Stimulated activated naive CD4-positive, alpha-beta T cell treated with Interleukin-2 at 50 U/mL for 16 hours (primary cell): ENCODE measurements around the gene CYSTM1.

Experiments used
- DNase-seq: peaks from one replicate; lab custom pipeline; 2025; lab: John Stamatoyannopoulos, UW

CYSTM1 gene

DNA sequence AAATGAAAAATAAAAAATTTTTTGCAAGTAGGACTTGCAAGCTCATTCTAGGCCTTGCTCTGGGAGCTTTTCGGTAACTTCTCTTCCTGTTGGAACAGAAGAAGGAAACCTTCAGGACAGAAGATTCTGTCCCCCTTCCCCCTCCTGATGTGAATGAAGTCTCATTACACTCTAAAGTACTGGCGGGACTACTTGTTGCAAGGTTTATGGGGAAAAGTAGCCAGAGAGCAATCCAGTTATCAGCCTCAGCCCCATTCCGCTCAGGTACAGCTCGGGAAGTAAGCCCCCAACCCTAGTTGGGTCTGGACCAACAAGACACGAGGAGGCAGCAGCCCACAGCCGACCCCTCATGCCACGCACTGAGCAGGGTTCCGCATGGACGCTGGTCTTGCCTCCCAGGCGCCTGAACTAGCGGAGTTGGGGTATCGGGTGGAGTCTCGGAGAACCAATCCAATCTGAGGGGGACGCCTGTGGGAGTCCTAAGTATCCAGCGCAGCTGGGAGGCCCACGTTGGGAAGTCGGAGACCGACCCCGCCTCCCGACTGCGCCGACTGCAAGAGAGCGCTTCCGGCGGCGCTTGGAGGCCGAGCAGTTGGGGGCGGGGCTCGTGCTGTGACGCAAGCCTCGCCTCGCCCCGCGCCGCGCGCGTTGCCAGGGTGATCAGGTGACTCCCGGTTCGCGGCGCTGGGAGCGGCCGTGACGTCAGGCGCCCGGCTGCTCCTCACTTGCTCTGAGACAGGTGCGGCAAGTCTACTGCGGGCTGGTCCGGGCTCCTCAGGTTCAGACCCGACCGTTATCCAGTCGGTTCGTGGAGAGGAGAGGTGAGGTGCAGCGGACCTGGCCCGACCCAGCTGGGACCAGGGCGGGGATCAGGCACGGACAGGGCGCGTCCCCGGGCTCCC is at the start of gene CYSTM1:
Gene CYSTM1 (plus strand): TSS at position 724 of the 902 bp plus-strand sequence. CDS start 19,278 bp downstream, outside the sequence.
- DNase-seq, result peak; percentile 92

DNA sequence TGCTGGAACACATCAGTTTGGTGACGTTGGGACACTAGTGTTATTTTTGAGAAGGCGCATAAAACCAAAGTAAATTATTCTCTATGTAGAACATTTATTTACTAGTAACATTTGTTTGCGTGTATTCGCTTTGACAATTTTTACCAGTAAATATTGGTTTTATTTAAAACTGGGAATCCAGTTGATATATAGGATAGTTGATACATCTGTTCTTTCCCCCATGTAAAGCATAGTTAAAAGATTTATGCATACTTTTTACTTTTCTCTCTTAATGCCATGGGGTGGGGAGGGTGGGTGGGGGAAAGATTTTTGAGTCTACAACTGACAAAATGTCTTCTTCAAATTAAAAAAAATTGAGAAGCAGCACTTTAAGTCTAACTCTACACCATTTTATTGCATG is 49.4 kb upstream of the CYSTM1 start, which contains the start of gene IGIP:
Gene IGIP (plus strand): TSS at position 301 of the 400 bp plus-strand sequence. CDS start 2,540 bp downstream, outside the sequence.
- DNase-seq, result no peak

GRCh38 chr5:140126315-140127012 is 48.5 kb upstream of the CYSTM1 start:
- no peak for DNase-seq

DNA sequence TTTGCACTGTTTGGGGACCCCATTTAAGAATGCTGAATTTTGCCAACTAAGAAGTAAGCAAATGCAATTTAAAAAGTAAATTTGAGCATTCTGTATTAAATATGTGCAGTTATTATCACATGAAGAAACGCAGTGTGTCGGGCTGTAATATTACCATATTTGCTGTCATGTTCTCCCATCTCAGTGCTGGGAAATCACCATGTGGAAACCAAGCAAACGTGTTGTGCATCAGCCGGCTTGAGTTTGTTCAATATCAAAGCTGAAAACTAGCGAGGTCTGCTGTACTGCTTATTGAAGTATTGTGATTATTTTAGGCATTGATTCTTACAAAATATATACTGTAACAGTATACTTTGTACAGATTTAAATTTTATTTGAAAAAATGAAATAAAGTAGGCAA is 46.6 kb upstream of the CYSTM1 start:
- DNase-seq, result no peak

GRCh38 chr5:140130949-140131733 is 43.8 kb upstream of the CYSTM1 start:
- DNase-seq, result no peak

DNA sequence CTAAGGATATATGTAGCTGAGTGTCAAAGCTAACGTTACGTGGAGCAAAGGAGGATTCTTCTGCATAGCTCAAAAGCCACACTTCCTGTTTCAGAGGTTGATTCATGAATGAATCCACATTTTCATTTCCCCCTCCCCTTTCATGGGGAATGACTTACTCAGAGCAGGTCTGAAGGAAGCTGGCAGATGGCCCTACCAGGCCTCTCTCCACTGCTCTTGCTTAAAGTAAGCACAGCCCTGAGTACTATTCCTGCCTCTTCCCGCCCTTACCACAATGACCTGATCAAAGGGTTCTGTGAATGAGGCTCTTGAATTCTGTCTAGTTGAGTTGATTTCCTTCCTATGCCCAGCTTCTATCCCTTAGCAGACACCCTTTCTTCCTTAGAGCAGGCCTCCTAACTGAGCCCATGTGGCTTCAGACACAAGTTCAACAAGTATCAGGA is 43.0 kb upstream of the CYSTM1 start:
- DNase-seq, result no peak

DNA sequence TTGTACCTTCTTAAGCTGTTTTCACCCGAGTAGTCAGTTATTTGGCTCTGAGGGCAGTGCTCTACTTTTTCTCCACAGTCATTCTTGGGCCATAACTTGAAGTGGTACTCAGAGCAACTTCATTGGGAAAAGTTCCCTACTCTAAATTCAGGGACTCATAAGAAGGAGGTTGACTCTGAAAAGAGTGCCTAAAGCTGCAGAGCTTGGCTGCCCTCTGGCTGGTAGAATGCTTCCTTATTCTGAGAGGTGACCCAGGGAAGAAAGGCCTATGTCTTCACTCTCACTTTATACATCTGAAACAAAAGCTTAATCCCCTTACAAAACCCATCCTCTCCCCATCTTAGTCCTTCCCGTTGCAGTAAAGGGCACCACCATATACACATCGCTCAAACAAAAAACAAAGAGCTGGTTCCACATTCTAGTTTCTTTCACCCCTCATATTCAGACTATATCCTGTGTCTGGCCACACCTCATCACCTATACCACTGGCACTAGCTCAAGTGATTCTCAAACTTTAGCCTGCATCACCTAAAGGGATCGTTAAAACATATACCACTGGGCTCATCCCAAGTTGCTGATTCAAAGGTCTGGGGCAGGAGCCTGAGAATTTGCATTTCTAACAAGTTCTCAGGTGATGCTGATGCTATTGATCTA is 41.3 kb upstream of the CYSTM1 start:
- DNase-seq, result no peak

GRCh38 chr5:140134277-140134935 is 40.6 kb upstream of the CYSTM1 start:
- DNase-seq, result no peak

DNA sequence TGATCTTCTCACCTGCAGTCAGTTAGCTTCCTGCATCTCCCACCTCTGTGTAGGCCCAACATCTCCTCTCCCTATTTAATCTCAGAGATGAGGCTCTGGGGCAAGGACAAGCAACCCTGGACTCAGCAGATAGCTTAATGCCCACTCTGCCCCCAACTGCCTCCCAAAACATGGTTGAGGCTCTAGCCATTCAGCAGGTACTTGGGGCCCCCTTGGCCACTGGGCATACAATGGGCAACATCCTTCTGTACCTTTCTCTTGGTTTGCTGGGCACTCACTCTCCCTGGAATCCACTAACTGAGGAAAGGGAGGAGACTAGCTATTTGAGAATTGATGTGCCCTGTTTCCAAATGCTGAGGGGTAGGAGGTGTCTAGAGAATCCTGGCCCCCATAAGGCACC is 39.9 kb upstream of the CYSTM1 start:
- DNase-seq, result no peak

DNA sequence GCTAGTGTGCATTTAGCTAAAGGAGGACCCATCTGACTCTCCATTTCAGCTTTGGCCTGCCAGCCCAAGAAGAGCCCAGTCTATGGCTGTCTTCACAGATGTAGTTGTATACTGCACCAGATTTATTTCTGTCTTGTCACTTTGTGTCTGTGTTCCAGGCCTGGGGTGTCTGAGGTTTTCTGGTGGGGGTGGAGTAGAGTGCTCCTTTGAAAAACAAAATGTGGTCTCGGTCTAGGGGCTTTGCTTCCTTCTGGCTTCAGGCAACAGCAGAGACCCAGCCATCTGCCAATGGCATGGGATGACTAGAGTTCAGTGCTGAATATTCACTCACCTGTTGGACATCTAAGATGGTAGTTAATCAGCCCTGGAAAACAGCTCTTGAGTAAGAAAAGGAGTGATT is 38.4 kb upstream of the CYSTM1 start:
- DNase-seq, result no peak

GRCh38 chr5:140140435-140140834 is 34.6 kb upstream of the CYSTM1 start:
- no peak for DNase-seq

DNA sequence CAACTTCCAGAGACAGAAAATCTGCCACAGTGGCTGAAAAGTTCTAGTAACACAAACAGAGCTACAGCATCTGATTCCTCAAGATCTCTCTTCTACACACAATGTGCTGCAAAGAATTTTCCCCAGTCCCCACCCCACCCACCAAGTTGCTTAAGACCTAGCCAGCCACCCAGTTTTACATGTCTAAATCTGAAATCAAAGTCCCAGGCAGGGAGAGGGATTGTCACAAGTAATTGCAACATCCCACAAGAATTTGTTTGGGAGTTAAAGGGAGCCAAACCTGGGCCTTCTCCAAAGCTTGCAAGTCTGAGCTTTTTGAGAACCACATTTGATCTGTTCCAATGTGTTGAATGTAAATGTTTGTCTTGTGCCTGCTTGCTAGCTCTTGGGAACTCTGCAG is 33.7 kb upstream of the CYSTM1 start:
- no peak for DNase-seq

DNA sequence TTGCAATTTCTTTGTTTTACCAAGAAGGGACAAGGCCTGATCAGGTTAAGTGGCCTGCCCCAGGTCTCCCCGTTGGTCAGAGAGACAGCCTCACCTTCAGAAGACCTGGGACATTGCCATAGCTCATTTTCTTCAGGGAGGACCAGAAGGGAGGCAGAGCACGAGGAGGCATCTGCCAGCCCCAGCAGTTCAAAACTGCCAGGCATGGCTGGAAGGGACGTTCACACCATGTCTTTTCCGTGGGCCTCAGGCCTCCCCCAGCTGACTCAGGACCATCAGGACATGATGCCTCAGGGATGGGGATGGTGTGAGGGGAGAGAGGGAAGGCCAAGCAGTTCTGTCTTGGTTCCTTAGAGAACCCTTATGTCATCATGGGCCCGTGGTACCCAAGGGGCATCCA is 32.7 kb upstream of the CYSTM1 start:
- no peak for DNase-seq

DNA sequence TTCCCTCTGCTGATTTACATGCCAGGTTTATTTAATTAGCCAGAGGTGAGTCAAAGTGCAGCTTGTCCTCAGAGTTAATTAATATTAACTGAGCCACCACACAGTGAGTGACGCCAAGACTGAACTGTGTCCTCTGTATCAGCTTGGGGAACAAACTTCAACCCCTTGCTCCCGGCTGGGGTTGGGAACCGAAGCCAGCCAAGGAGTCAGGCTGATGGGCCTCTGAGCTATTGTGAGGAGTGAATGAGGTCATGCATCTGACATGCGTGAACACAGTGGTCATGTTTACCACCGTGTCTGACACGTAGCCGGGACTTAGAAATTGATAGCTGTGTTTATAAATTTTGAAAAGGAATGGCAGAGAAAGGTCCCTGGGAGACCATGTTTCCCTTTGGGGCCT is 32.1 kb upstream of the CYSTM1 start:
- no peak for DNase-seq

GRCh38 chr5:140143521-140144258 is 31.3 kb upstream of the CYSTM1 start:
- no peak for DNase-seq

GRCh38 chr5:140145256-140145655 is 29.7 kb upstream of the CYSTM1 start:
- DNase-seq, result no peak

- DNase-seq, result peak; percentile 37
Observed at GRCh38 chr5:140145818-140146522, 29.0 kb upstream of the CYSTM1 start.

- no peak for DNase-seq
Observed at GRCh38 chr5:140146523-140146842, 28.5 kb upstream of the CYSTM1 start.

DNA sequence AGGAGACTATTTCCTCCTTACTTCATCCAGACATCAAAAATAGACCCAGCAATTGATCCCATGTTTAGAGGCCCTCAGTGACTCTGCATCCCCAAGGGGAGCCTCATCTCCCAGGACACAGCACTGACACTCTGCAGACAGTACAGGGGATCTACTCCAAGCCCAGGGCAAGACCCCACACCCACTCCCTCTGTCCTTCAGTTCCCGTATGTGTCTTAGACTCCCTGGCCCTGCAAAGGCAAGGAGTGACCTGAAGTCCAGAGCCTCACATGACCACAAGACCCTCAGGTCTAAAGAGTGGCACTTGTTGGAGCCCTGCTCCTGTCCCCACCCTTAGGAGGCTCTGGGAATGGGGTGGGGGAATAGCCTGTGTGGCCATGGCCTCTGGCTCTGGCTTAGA is 27.5 kb upstream of the CYSTM1 start:
- DNase-seq, result no peak

- no peak for DNase-seq
Observed at GRCh38 chr5:140148508-140148907, 26.5 kb upstream of the CYSTM1 start.
